Measurements from ENCODE around the gene FYB1.

Gene FYB1

GRCh38 chr5:39158786-39159185 is 60.6 kb downstream of the FYB1 start:
- DNase-seq = no peak

GRCh38 chr5:39158127-39158593 is 61.2 kb downstream of the FYB1 start:
- no peak for DNase-seq

GRCh38 chr5:39157701-39158100 is 61.7 kb downstream of the FYB1 start:
- no peak for DNase-seq

GRCh38 chr5:39156082-39156481 is 63.3 kb downstream of the FYB1 start:
- no peak for DNase-seq

- no peak for DNase-seq
Observed at GRCh38 chr5:39151745-39152144, 67.6 kb downstream of the FYB1 start.

- no peak for DNase-seq
Observed at GRCh38 chr5:39149966-39150365, 69.4 kb downstream of the FYB1 start.

- peak; percentile 9 for DNase-seq
Observed at GRCh38 chr5:39148983-39149534, 70.3 kb downstream of the FYB1 start.

GRCh38 chr5:39146831-39147540 is 72.4 kb downstream of the FYB1 start:
- DNase-seq = no peak

GRCh38 chr5:39143151-39143860 is 76.1 kb downstream of the FYB1 start:
- no peak for DNase-seq

GRCh38 chr5:39140558-39141168 is 78.7 kb downstream of the FYB1 start:
- no peak for DNase-seq

GRCh38 chr5:39138892-39139291 is 80.5 kb downstream of the FYB1 start:
- peak; percentile 76 for DNase-seq

- DNase-seq = no peak
Observed at GRCh38 chr5:39137819-39138451, 81.4 kb downstream of the FYB1 start.

GRCh38 chr5:39137391-39137790 is 82.0 kb downstream of the FYB1 start:
- DNase-seq = no peak

GRCh38 chr5:39132792-39133191 is 86.6 kb downstream of the FYB1 start:
- DNase-seq = no peak

- no peak for DNase-seq
Observed at GRCh38 chr5:39132128-39132447, 87.3 kb downstream of the FYB1 start.

- no peak for DNase-seq
Observed at GRCh38 chr5:39131210-39132127, 87.9 kb downstream of the FYB1 start.

GRCh38 chr5:39130716-39131115 is 88.6 kb downstream of the FYB1 start:
- no peak for DNase-seq

GRCh38 chr5:39121922-39122321 is 97.4 kb downstream of the FYB1 start:
- no peak for DNase-seq

GRCh38 chr5:39121315-39121714 is 98.0 kb downstream of the FYB1 start:
- DNase-seq = no peak

GRCh38 chr5:39120052-39120420 is 99.3 kb downstream of the FYB1 start:
- no peak for DNase-seq

GRCh38 chr5:39119404-39120051 is 99.8 kb downstream of the FYB1 start:
- no peak for DNase-seq

GRCh38 chr5:39118638-39119037 is 100.7 kb downstream of the FYB1 start:
- DNase-seq = no peak

Measured in fibroblast of skin of scalp (primary cell).